H1 (cell line): ENCODE results near the gene TMBIM6. TPM values are rescaled to one million over a fixed set of nuclear protein-coding genes. Genes with fewer than 3 reads are reported as not detected.
A peak's percentile ranks its signal among the peaks of the same experiment; 100 is the strongest.

Experiments
- CTCF ChIA-PET: fragments of 300-600 bp; sonication (Branson Sonifier 250); formaldehyde crosslinking; loops from one replicate; lab custom pipeline; 2021; ENCODE audit not compliant: partially characterized antibody; lab: Charles Lee
- POLR2A ChIA-PET: fragments of 300-600 bp; sonication (Branson Sonifier 250); formaldehyde crosslinking; loops from one replicate; lab custom pipeline; 2021; ENCODE audit warnings: inconsistent platforms; ENCODE audit not compliant: partially characterized antibody; lab: Charles Lee
- DNase-seq, 2 experiments: peaks; one replicate each; pipeline versions ENCODE4 v3.0.0 to v3.0.0-alpha.2; 2010 to 2022; ENCODE audit warnings: low spot score in 2 of 2, low read depth in 1 of 2, mixed read lengths in 1 of 2
- FAIRE-seq: peaks from 2 replicates; lab custom pipeline; 2011; peaks lifted over from hg19 to GRCh38; lab: Jason Lieb, UNC
- H2AFZ ChIP-seq: 2 replicates; pipeline ENCODE4 v1.8.1; 2012; ENCODE audit warnings: low read length, inconsistent platforms
- H2AK5ac ChIP-seq: 2 replicates; pipeline ENCODE4 v1.6.1; 2013; ENCODE audit warnings: low read depth, low read length
- H2BK120ac ChIP-seq: replicated peaks from 2 replicates; pipeline ENCODE3; 2013; ENCODE audit warnings: low read depth, low read length, inconsistent platforms
- H2BK12ac ChIP-seq: 2 replicates; pipeline ENCODE4 v1.6.1; 2013; ENCODE audit warnings: low read depth, low read length
- H2BK15ac ChIP-seq: 2 replicates; pipeline ENCODE4 v1.6.1; 2013; ENCODE audit warnings: low read length
- H2BK20ac ChIP-seq: 2 replicates; pipeline ENCODE4 v1.6.1; 2013; ENCODE audit warnings: low read length
- H2BK5ac ChIP-seq: 2 replicates; pipeline ENCODE4 v1.6.1; 2013; ENCODE audit warnings: low read depth, low read length
- H3K14ac ChIP-seq: 2 replicates; pipeline ENCODE4 v1.6.1; 2013; ENCODE audit warnings: inconsistent platforms; ENCODE audit not compliant: insufficient read length
- H3K18ac ChIP-seq: 2 replicates; pipeline ENCODE4 v1.6.1; 2013; ENCODE audit warnings: low read length; ENCODE audit errors: extremely low read depth
- H3K23ac ChIP-seq: 2 replicates; pipeline ENCODE4 v1.6.1; 2013; ENCODE audit warnings: inconsistent platforms; ENCODE audit not compliant: insufficient read length
- H3K23me2 ChIP-seq: 2 replicates; pipeline ENCODE4 v1.6.1; 2013; ENCODE audit warnings: low read depth, low read length
- H3K27ac ChIP-seq: 2 replicates; pipeline ENCODE4 v1.6.1; 2011; ENCODE audit warnings: low read depth, low read length, inconsistent platforms
- H3K27me3 ChIP-seq, 4 experiments: replicated peaks in 1 of 4; 1 replicate in 1 of 4; 2 replicates in 3 of 4; pipeline versions ENCODE4 v1.6.1 to v1.8.1; 2011 to 2013; ENCODE audit warnings: low read length in 3 of 4, mild to moderate bottlenecking in 3 of 4, inconsistent platforms in 2 of 4, mixed read lengths in 2 of 4, moderate library complexity in 1 of 4; ENCODE audit not compliant: control insufficient read depth in 3 of 4, insufficient read depth in 3 of 4; ENCODE audit errors: extremely low read depth in 1 of 4
- H3K36me3 ChIP-seq, 4 experiments: 2 replicates each; pipeline versions ENCODE4 v1.6.1 to v1.8.1; 2011 to 2013; ENCODE audit warnings: mild to moderate bottlenecking in 4 of 4, low read length in 3 of 4, moderate library complexity in 2 of 4, control low read depth in 1 of 4, inconsistent platforms in 1 of 4; ENCODE audit not compliant: insufficient read depth in 4 of 4, control insufficient read depth in 2 of 4
- H3K4ac ChIP-seq: replicated peaks from 2 replicates; pipeline ENCODE3; 2013; ENCODE audit warnings: low read length, low read depth, mixed read lengths, inconsistent platforms; ENCODE audit not compliant: insufficient read length
- H3K4me1 ChIP-seq, 4 experiments: replicated peaks in 1 of 4; 1 replicate in 1 of 4; 2 replicates in 3 of 4; pipeline versions ENCODE4 v1.6.1 to v1.8.1; 2011 to 2013; ENCODE audit warnings: low read length in 3 of 4, inconsistent platforms in 2 of 4, mixed read lengths in 1 of 4; ENCODE audit not compliant: insufficient read depth in 4 of 4, control insufficient read depth in 3 of 4
- H3K4me2 ChIP-seq, 2 experiments: 2 replicates each; pipeline versions ENCODE4 v1.6.1 to v1.8.1; 2011 to 2013; ENCODE audit warnings: low read depth in 2 of 2, low read length in 2 of 2, control low read depth in 1 of 2, inconsistent platforms in 1 of 2, mild to moderate bottlenecking in 1 of 2; ENCODE audit not compliant: insufficient read depth in 1 of 2
- H3K4me3 ChIP-seq, 4 experiments: fragments of 200-600, 300-600 bp in 1 of 4; sonication (generic), shearing (Covaris generic), sonication (Bioruptor Twin) in 1 of 4; 2 replicates each; pipeline versions ENCODE4 v1.5.1 to v1.8.1; 2011 to 2016; ENCODE audit warnings: low read length in 4 of 4, low read depth in 3 of 4, control low read depth in 2 of 4, inconsistent platforms in 2 of 4, mild to moderate bottlenecking in 2 of 4, mixed read lengths in 1 of 4, moderate library complexity in 1 of 4; ENCODE audit not compliant: insufficient read depth in 2 of 4; ENCODE audit errors: extremely low read depth in 1 of 4
- H3K56ac ChIP-seq: replicated peaks from 2 replicates; pipeline ENCODE3; 2013; ENCODE audit warnings: low read depth, mild to moderate bottlenecking, mixed read lengths, low read length, inconsistent platforms; ENCODE audit not compliant: insufficient read length
- H3K79me1 ChIP-seq: 2 replicates; pipeline ENCODE4 v1.6.1; 2013; ENCODE audit warnings: low read depth, low read length, control low read depth
- H3K79me2 ChIP-seq, 2 experiments: 2 replicates each; pipeline versions ENCODE4 v1.6.1 to v1.8.1; 2012 to 2013; ENCODE audit warnings: low read length in 2 of 2, mild to moderate bottlenecking in 2 of 2, inconsistent platforms in 1 of 2; ENCODE audit not compliant: insufficient read depth in 2 of 2, control insufficient read depth in 1 of 2
- H3K9ac ChIP-seq, 4 experiments: replicated peaks in 1 of 4; 1 replicate in 1 of 4; 2 replicates in 3 of 4; pipeline versions ENCODE4 v1.6.1 to v1.8.1; 2011 to 2013; ENCODE audit warnings: low read depth in 3 of 4, low read length in 3 of 4, control low read depth in 2 of 4, mild to moderate bottlenecking in 2 of 4, moderate library complexity in 2 of 4, inconsistent platforms in 1 of 4; ENCODE audit errors: extremely low read depth in 1 of 4
- H3K9me3 ChIP-seq, 2 experiments: 2 replicates each; pipeline versions ENCODE4 v1.6.1 to v1.8.1; 2012 to 2013; ENCODE audit warnings: mild to moderate bottlenecking in 2 of 2, moderate library complexity in 2 of 2, control low read depth in 1 of 2, inconsistent platforms in 1 of 2, low read depth in 1 of 2, low read length in 1 of 2, mixed read lengths in 1 of 2; ENCODE audit not compliant: insufficient read depth in 2 of 2
- H4K20me1 ChIP-seq, 2 experiments: replicated peaks in 1 of 2; 2 replicates each; pipeline versions ENCODE3 to v1.8.1; 2011 to 2013; ENCODE audit warnings: inconsistent platforms in 2 of 2, low read length in 2 of 2, mild to moderate bottlenecking in 1 of 2; ENCODE audit not compliant: insufficient read depth in 2 of 2, control insufficient read depth in 1 of 2
- H4K5ac ChIP-seq: 2 replicates; pipeline ENCODE4 v1.6.1; 2013; ENCODE audit warnings: low read length, low read depth, mixed read lengths, inconsistent platforms; ENCODE audit not compliant: insufficient read length
- H4K8ac ChIP-seq: 2 replicates; pipeline ENCODE4 v1.8.0; 2013; ENCODE audit warnings: mild to moderate bottlenecking, moderate library complexity, low read length, inconsistent platforms; ENCODE audit not compliant: insufficient read depth; ENCODE audit errors: extremely low read depth
- H4K91ac ChIP-seq: replicated peaks from 2 replicates; pipeline ENCODE3; 2013; ENCODE audit warnings: low read length, mixed read lengths, inconsistent platforms; ENCODE audit not compliant: insufficient read length
- CREB1 ChIP-seq: IDR thresholded peaks from 2 replicates; pipeline ENCODE4 v1.6.1; 2012; ENCODE audit warnings: inconsistent platforms
- GABPA ChIP-seq: IDR thresholded peaks from 2 replicates; pipeline ENCODE4 v1.6.1; 2011; ENCODE audit warnings: mild to moderate bottlenecking, low read length, moderate library complexity, borderline replicate concordance; ENCODE audit not compliant: insufficient read depth
- KDM5A ChIP-seq: fragments of 200-600 bp; IDR thresholded peaks from 2 replicates; pipeline ENCODE4 v1.7.1; 2012; ENCODE audit warnings: mild to moderate bottlenecking, low read length, inconsistent platforms, mixed read lengths
- POLR2A ChIP-seq, 2 experiments: IDR thresholded peaks; 1 replicate in 1 of 2; 2 replicates in 1 of 2; pipeline ENCODE4 v1.6.1; 2011; ENCODE audit warnings: low read depth in 2 of 2, low read length in 2 of 2, mild to moderate bottlenecking in 2 of 2; ENCODE audit errors: control extremely low read depth in 1 of 2
- RFX5 ChIP-seq: IDR thresholded peaks from 2 replicates; pipeline ENCODE4 v1.6.1; 2011; ENCODE audit warnings: low read depth, low read length, improper control_type of control experiment, borderline replicate concordance
- SIN3A ChIP-seq, 2 experiments: IDR thresholded peaks in 1 of 2; conservative IDR thresholded peaks in 1 of 2; 2 replicates each; pipeline ENCODE4 v1.6.1; 2011 to 2012; ENCODE audit warnings: low read length in 2 of 2, improper control_type of control experiment in 1 of 2, low read depth in 1 of 2, mild to moderate bottlenecking in 1 of 2
- TBP ChIP-seq: IDR thresholded peaks from 2 replicates; pipeline ENCODE4 v1.6.1; 2011; ENCODE audit warnings: low read depth, low read length, improper control_type of control experiment
- TCF12 ChIP-seq: IDR thresholded peaks from 2 replicates; pipeline ENCODE4 v1.6.1; 2011; ENCODE audit warnings: low read depth, mild to moderate bottlenecking, low read length
- whole genome bisulfite sequencing, 2 experiments: shearing (Covaris generic) in 1 of 2; methylation state at CpG; one replicate each; pipeline versions ENCODE4 v1.1.6 to v1.1.7; 2013 to 2015; ENCODE audit warnings: low lambda C conversion rate in 2 of 2, mixed read lengths in 2 of 2, inconsistent platforms in 1 of 2, low coverage in 1 of 2, missing lambda C conversion rate in 1 of 2; ENCODE audit not compliant: insufficient replicate concordance in 2 of 2, insufficient coverage in 1 of 2, insufficient read length in 1 of 2; ENCODE audit errors: extremely low coverage in 1 of 2, missing lambda C conversion rate in 1 of 2; 5-methylcytosine and 5-hydroxymethylcytosine counted together
- polyA plus RNA-seq, 7 experiments: library from polyadenylated mRNA; depleted of rRNA in 3 of 7; stranded (reverse) in 5 of 7; unstranded in 2 of 7; fragments of >200 nt in 5 of 7; fragments of 200-250 nt in 2 of 7; gene quantifications; 1 replicate in 5 of 7; 2 replicates in 1 of 7; 4 replicates in 1 of 7; pipeline versions ENCODE4 v1.2.1 to v1.2.3, GENCODE V29; 2011 to 2013; ENCODE audit warnings: missing spikeins in 2 of 7, mixed read lengths in 2 of 7
- total RNA-seq: library from RNA; stranded (reverse); fragmentation: NEBNext Ultra II Directional; extraction: Animal tissue kit (Norgen Biotek cat#: 25700); gene quantifications from 2 replicates; pipeline ENCODE4 v1.2.1, GENCODE V29; 2021
- TF ChIP-seq, protein P1 (sequence below): IDR thresholded peaks from 2 replicates; pipeline ENCODE4 v1.6.1; 2012; ENCODE audit warnings: inconsistent platforms
- TF ChIP-seq, protein P2 (sequence below): IDR thresholded peaks from 2 replicates; pipeline ENCODE4 v1.6.1; 2012; ENCODE audit warnings: inconsistent platforms

TMBIM6 gene
- total and polyA plus RNA-seq, 2 of the 8 experiments (the other 6 are each of a cell fraction or from before 2014, with no cell fraction given), result 423 to 556 TPM

GRCh38 chr12:49741882-49742620 is 694 bp downstream of the TMBIM6 start:
- Histone ChIP-seq H3K4me3 (peak overlapping the region; percentile 74 to 95 (median 82)), H3K4me1 (peaks cover 0 to 3% (median 2%) of the 10 kb centered on the region in 4 experiments; a peak in 2 of 7 replicates), H2BK5ac (peak overlapping the region; percentile 98), H4K20me1 (peaks cover 29 to 30% of the 10 kb centered on the region in 2 experiments), H3K23ac (no peak overlapping the region), H3K9me3 (no peaks in the 10 kb centered on the region), H4K91ac (no peak overlapping the region), H2BK12ac (peak overlapping the region; percentile 41; the same call in 1 of the 2 replicates), H4K8ac (peak overlapping the region; percentile 96; the same call in 1 of the 2 replicates), H2AFZ (no peak overlapping the region), H3K4ac (no peak overlapping the region), H3K18ac (0 out of 2 replicates have a peak overlapping the region, but pooled peaks have one; percentile 97), H3K36me3 (peaks cover 0 to 4% (median 0%) of the 10 kb centered on the region in 4 experiments; a peak in 2 of 8 replicates), H4K5ac (no peak overlapping the region), H2BK120ac (no peak overlapping the region), H3K9ac (peak overlapping the region; percentile 90 to 98 (median 98)), H3K79me2 (peaks cover 43 to 53% of the 10 kb centered on the region in 2 experiments), H3K23me2 (peaks cover 3% of the 10 kb centered on the region), H2AK5ac (0 out of 2 replicates have a peak overlapping the region, but pooled peaks have one; percentile 11), H3K4me2 (peak overlapping the region; percentile 69 to 89), H2BK15ac (no peak overlapping the region), H3K56ac (peak overlapping the region; percentile 43), H3K27ac (peak overlapping the region; percentile 93), H3K27me3 (no peaks in the 10 kb centered on the region), H2BK20ac (no peak overlapping the region), H3K14ac (no peak overlapping the region), H3K79me1 (0 out of 2 replicates have a peak, but pooled peaks cover 3% of the 10 kb centered on the region)
- DNase-seq (peak; percentile 27 to 82), FAIRE-seq (no peak)
- CTCF ChIA-PET, result interaction anchor here (0.7 to 2.7 kb wide), 29 partner anchors 10 to 400 kb away, joined by 3 to 14 read pairs (median 4); partner anchors contain the start of gene FAM186B
- POLR2A ChIA-PET, result interaction anchor here (0.6 to 2.7 kb wide), 61 partner anchors 8 to 580 kb away, joined by 3 to 25 read pairs (median 6); partner anchors contain the start of genes BCDIN3D, FAM186B, FMNL3 and NCKAP5L
- WGBS, 2 experiments, result 9% methylated on average over 9 of the region's 35 CpGs; no CpG with 5 or more reads in 1 of the 2 experiments
- 0 out of 2 replicates have a peak, but pooled peaks have one; percentile 15 for TF ChIP-seq KDM5A
- peak; percentile 38 for TF ChIP-seq CREB1
- TF ChIP-seq TCF12, result no peak
- TF ChIP-seq, protein P1, sequence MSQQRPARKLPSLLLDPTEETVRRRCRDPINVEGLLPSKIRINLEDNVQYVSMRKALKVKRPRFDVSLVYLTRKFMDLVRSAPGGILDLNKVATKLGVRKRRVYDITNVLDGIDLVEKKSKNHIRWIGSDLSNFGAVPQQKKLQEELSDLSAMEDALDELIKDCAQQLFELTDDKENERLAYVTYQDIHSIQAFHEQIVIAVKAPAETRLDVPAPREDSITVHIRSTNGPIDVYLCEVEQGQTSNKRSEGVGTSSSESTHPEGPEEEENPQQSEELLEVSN, result peak; percentile 49; the same call in 1 of the 2 replicates
- TF ChIP-seq GABPA, result no peak
- TF ChIP-seq TBP, result no peak
- peak in 1 of 2 experiments; percentile 11; a peak in 1 of 4 replicates for TF ChIP-seq SIN3A (conservative IDR thresholded peaks at IDR 0.05 in 1 of 2, IDR thresholded peaks at IDR 0.05 in 1 of 2; ENCODE audit: low read depth in 1 of 2, low read length in 2 of 2)
- TF ChIP-seq POLR2A (IDR thresholded peaks at IDR 0.05; ENCODE audit: control extremely low read depth in 1 of 2, low read depth in 2 of 2, low read length in 2 of 2), result peak in 1 of 2 experiments; percentile 85; a peak in 1 of 3 replicates
- TF ChIP-seq RFX5, result no peak
- TF ChIP-seq, protein P2, sequence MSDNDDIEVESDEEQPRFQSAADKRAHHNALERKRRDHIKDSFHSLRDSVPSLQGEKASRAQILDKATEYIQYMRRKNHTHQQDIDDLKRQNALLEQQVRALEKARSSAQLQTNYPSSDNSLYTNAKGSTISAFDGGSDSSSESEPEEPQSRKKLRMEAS, result 0 out of 2 replicates have a peak, but pooled peaks have one; percentile 12
